ENCODE results near the gene NELFB. TPM values are rescaled to one million over a fixed set of nuclear protein-coding genes. Genes with fewer than 3 reads are reported as not detected.

Gene NELFB
- total RNA-seq, 1 donor from 2014 or later = 55.3 TPM

GRCh38 chr9:137281345-137282116 is 26.4 kb downstream of the NELFB start:
- no peak for DNase-seq

- DNase-seq = peak; percentile 92
These were observed 31.9 kb downstream of the NELFB start for GRCh38 chr9:137286975-137287383.

GRCh38 chr9:137293094-137293481 is 38.0 kb downstream of the NELFB start:
- DNase-seq = no peak

- no peak for DNase-seq
These were observed 38.5 kb downstream of the NELFB start for GRCh38 chr9:137293482-137294090.

- DNase-seq = peak; percentile 81
These were observed 39.1 kb downstream of the NELFB start for GRCh38 chr9:137294091-137294680.

- DNase-seq = peak; percentile 80
These were observed 39.6 kb downstream of the NELFB start for GRCh38 chr9:137294681-137295237.

GRCh38 chr9:137295238-137295811 is 40.2 kb downstream of the NELFB start:
- peak; percentile 67 for DNase-seq

- DNase-seq = peak; percentile 46
These were observed 40.9 kb downstream of the NELFB start for GRCh38 chr9:137295849-137296669.

GRCh38 chr9:137296670-137297664 is 41.8 kb downstream of the NELFB start:
- DNase-seq = peak; percentile 96

- peak; percentile 40 for DNase-seq
These were observed 42.8 kb downstream of the NELFB start for GRCh38 chr9:137297966-137298365.

GRCh38 chr9:137298401-137299202 is 43.5 kb downstream of the NELFB start:
- peak; percentile 95 for DNase-seq

- peak; percentile 41 for DNase-seq
These were observed 44.1 kb downstream of the NELFB start for GRCh38 chr9:137299203-137299565.

- peak; percentile 63 for DNase-seq
These were observed 44.8 kb downstream of the NELFB start for GRCh38 chr9:137299938-137300337.

GRCh38 chr9:137300567-137301080 is 45.5 kb downstream of the NELFB start:
- DNase-seq = peak; percentile 62

GRCh38 chr9:137301081-137301947 is 46.2 kb downstream of the NELFB start:
- peak; percentile 68 for DNase-seq

- DNase-seq = peak; percentile 93
These were observed 47.0 kb downstream of the NELFB start, which contains the start of gene NRARP for GRCh38 chr9:137302118-137302448. NRARP (minus strand) TSS chr9:137302271; CDS start chr9:137301928, 343 bp downstream.

GRCh38 chr9:137302449-137303150 is 47.5 kb downstream of the NELFB start:
- no peak for DNase-seq

Data from dermis blood vessel endothelial cell (primary cell).